Stimulated activated CD8-positive, alpha-beta memory T cell treated with anti-CD3 and anti-CD28 coated beads, Interleukin-12 subunit alpha, Interleukin-12 subunit beta, amount 100 ng/mL, for 1 hour (primary cell): ENCODE results near the gene PRPF39.
A peak's percentile ranks its signal among the peaks of the same experiment; 100 is the strongest.
"Not testable (repeated sequence)": the region's sequence is repeated elsewhere in the genome, so short reads cannot be mapped to it uniquely, and the experiment has no call there.

ENCODE experiments used
- DNase-seq: peaks from one replicate; pipeline ENCODE4 v3.0.0-alpha.2; 2020; ENCODE audit warnings: low read depth

The PRPF39 gene

DNA sequence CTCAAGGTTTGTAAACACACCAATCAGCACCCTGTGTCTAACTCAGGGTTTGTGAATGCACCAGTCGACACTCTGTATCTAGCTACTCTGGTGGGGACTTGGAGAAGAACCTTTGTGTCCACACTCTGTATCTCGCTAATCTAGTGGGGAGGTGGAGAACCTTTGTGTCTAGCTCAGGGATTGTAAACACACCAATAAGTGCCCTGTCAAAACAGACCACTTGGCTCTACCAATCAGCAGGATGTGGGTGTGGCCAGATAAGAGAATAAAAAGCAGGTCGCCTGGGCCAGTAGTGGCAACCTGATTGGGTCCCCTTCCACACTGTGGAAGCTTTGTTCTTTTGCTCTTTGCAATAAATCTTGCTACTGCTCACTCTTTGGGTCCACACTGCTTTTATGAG is 2.8 kb upstream of the PRPF39 start:
- not testable (repeated sequence) for DNase-seq

DNA sequence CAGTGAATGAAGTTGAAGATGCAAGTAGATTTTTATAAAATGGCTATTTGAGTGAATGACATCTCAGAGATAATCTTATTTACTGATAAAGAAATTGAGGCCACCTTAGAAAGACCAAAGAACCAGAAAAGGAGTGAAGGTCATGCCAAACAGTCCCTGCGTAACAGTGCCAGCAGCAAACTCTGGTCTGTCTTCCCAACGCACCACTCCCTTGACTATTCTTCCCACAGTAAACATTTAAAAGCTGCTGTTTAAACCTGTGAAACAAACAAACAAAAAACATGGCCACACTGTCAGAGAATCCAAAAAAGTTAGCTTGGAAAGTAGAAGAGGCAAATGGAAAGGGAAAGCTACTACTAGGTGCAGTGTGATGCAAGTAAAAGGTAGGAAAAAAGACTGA is 1.5 kb upstream of the PRPF39 start:
- DNase-seq = no peak

DNA sequence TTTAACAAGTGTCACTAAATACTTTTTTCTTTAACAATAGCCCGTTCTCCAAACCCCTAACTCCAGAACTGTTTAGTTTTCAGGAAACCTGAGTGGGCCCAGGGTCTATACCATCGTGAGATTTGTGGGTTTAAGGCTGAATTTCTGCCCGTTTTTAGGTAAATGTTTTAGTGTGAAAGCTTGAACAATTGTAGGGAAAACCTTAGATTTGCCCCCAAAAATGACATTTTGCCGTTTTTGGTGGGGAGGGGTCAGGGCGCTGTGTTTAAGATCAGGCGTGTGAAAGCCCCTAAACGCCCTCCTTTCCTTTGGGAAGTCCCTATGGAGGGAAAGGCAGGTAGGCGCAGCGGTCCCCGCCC is 320 bp upstream of the PRPF39 start:
- no peak for DNase-seq

DNA sequence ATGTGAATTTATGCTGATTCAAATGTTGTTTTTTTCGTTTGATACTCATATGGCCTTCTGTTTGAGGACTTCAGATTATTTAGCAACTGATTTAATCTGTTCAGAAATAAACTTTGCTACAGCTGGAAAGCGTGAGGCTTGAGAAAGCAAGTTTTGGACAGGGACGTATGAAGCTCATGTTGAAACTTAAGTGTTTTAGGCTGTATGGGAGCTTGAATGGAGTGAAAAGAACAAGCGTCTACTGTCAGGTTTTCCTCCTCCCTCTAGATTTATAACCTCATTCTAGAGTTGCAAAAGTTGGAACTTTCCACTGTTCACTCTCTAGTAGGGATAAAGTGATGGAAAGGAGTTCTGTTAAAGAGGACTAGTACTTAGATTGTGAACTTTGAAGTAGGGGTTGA is 1.0 kb downstream of the PRPF39 start:
- no peak for DNase-seq

DNA sequence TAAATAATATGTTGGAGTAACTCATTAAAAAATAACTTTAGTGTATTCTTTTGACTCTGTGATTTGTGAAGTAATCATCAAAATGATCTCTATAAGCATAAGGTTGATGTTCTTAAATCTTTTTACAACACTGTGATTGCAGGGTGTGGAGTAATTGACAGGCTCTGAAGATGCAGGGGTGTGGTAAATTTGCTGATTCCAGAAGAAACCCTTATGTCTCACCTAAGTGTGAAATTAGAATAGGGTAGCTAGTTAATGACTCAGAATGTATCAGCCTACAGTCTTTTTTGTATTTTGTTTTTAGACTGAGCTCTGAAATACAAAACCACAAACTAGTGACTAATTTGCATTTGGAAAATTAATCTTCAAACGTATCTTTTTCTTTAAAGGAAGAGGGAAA is 5.9 kb downstream of the PRPF39 start:
- no peak for DNase-seq

DNA sequence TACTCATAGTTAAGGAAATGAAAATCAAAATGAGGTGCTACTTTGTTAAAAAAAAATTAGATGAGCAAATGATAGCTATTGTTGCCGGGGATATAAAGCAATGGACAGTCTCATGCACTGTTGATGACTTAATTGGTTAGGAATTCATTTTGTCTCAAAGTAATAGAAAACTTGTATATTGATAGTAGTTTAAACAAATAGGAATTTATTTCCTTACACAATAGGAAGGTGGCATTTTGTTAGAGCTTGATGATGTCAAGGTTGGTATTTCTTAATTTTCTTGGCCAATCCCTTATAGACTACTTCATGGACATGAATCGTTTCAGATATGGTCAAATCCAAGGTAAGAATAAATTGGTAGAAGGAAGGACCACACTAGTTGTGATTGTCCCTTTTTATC is 7.8 kb downstream of the PRPF39 start:
- no peak for DNase-seq

DNA sequence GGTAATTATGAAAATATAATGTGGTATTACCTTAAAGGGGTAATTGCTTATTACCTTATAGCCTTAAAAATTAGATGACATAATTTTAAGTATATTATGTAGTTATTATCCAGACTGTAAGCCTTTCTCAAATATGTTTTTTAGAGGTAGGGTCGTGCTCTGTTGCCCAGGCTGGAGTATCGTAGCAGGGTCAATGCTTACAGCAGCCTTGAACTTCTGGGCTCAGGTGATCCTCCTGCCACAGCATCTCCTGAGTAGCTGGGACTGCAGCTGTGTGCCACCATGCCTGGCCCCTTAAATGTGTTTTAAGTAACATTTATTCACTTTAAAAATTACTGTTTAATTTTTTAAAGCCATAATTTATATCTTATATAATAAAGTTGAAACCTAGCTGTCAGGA is 10.4 kb downstream of the PRPF39 start:
- DNase-seq = no peak

DNA sequence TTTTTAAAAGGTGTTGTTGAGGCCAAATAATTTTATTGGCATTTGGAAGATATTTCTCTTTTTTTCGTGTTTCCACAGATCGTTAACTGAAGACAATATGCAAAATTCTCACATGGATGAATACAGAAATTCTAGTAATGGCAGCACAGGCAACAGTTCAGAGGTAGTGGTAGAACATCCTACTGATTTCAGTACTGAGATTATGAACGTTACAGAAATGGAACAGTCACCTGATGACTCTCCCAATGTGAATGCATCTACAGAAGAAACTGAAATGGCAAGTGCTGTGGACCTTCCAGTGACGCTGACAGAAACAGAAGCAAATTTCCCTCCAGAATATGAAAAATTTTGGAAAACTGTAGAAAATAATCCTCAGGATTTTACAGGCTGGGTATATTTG is 11.2 kb downstream of the PRPF39 start:
- DNase-seq = no peak

DNA sequence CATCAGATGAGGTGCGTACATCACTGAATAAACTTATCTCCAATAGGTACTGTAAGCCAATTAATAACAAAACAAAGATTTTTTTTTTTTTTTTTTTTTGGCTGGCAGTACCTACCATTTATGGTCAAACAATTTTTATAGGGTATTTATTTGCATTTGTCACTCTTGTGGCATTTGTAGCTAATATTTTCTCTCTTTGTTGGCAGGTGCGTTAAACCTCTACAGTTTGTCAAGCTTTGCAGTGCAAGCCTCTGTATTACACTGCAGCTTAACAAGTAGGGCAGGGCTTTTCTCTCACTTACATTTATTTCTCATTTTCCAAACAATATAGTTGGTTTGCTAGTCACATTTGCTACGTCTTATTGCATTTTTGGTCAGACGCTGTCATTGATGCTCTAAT is 12.3 kb downstream of the PRPF39 start:
- no peak for DNase-seq

DNA sequence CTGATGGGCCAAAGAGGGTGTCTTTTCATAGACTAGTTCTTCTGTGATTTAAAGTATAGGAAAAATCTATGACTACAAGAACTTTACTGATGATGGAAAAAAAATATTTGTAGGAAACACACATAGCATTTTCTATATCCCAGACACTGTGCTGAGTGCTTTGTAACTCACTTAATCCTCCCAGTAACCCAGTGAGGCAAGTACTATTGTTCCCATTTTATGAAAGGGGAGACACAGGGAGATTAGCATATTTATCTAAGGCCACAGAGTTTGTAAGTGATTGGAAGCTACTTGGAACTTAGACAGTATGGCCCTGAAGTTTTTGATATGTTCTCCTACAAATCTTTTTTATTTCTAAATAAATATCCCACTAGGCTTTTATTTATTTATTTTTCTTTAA is 19.9 kb downstream of the PRPF39 start:
- DNase-seq = no peak

DNA sequence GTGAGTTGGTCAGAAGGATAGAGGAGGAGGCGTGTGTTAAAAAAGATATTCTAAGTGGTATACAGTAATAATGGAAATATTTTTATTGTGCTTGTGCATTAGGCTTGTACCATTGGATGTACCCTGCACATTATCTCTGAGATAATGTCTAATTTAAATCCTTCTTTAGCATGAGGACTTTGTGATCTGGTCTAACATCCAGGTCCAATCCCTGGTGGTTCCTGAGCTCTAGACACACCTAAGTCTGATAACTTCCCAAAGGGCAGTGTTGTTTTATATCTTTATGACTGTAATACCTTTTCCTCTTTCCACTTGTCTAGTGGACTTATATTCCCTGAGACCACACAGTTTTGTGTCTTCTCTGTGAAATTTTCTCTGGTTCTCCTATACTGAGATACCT is 20.6 kb downstream of the PRPF39 start:
- DNase-seq = no peak

DNA sequence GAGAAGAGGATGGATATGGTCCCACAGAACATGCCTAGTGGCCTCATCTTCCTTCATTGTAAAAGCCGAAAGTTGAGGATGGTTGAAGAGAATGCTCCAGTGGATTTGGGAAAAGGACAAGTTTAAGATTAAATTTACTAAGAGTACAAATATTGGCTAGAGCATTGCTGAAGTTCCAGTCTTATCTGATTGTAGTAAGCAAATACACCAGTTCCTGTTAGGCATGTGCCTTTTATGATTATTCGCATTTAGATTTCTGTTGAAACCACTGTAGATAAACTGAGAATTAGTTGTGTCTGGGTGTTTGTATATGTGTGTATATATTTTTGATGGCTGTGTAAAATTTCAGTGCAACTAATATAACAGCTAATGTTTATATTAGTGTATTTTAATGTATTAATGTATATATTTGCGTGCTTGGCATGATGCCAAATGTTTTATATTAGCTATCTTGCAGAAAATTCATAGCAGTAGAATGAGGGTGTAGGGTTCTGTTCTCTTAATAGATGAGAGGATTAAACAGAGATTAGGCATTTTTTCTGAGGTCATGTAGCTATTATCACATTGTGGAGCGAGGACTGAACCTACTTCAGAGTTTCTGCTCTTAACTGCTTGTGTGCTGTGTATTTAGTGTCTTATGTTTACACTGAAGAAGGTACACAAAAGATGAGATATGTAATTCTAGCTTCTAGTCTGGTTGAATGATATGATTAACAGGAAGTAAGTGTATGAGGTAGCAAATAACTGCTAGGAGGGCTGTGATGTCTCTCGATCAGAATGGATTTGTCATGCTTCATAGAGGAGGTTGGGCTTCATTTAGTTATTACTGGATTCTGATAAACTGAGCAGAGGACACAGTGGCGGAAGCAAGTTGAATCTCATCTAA is 29.2 kb downstream of the PRPF39 start:
- no peak for DNase-seq

DNA sequence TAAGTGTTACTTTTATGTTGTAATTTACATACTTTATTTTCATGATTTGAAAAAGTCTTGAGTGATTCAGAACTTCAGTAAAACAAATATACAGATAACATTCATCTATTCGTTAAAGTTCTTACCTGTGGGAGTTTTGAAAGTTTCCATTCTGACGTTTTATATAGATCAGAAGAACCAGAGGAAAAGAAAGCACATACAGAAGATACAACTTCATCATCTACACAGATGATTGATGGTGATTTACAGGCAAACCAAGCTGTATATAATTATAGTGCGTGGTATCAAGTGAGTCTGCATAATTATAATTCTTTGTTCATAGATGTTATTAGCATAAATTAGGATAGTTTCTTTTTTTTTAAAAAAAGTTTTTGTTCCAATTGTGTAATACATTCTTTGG is 30.4 kb downstream of the PRPF39 start:
- DNase-seq = no peak

DNA sequence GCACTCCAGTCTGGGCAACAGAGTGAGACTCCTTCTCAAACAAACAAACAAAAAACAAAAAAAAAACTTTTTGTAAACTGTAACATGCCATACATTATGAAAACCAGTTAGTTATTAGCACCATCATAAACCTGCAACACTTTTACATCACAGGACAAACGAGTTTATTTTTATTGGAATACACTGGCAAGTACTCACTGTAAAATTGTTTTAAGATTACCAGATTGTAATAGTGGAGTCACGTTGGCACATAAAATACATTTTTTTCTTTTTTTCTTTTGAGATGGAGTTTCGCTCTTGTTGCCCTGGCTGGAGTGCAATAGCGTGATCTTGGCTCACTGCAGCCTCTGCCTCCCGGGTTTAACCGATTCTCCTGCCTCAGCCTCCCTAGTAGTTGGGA is 34.7 kb downstream of the PRPF39 start:
- DNase-seq = no peak

DNA sequence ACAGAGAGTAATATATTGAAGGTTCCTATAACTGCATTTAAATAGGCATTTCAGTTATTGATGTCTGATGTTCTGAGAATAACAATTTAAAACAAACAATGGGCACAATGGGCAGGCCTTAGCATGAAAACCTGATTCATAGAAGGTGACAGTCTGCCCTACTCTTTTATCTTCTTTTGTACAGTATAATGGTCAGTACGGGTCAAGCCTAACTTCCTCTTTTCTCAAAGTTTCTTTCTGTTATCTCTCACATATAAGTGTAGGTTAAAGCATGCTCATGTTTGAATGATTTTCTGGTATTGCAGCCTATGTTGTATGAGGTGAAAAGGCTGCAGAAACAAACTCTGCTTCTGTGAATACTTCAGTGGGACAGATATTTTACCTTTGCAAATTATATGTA is 36.2 kb downstream of the PRPF39 start:
- DNase-seq = no peak

DNA sequence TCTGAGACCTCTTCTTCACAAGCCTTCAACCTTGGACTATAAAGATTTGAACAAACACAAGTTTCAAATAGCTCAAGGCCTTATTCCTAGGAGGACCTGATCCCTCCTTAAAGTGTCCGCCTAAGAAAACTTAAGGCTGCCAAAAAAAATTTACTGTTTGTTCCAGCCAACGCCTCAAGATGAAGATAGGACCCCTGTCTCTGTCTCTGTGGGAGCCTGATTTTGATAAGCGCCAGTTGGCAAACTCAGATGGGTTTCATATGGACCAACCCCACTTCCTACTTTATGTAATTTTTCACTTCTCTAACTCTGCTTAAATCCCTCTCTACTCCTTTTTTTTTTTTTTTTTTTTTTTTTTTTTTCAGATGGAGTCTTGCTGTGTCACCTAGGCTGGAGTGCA is 39.4 kb downstream of the PRPF39 start:
- no peak for DNase-seq

DNA sequence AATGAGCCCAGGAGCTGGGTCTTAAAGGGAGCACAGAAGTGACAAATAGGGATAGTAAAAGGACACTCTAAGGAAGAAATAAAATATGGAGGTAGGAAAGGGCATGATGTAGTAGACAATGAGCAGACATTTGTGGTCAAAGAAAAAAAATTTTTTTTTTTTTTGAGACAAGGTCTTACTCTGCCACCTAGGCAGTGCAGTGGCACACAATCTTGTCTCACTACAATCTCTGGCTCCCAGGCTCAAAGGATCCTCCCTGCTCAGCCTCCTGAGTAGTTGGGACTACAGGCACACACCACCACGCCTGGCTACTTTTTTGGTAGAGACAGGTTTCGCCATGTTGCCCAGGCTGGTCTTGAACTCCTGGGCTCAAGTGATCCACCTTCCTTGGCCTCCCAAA is 41.8 kb downstream of the PRPF39 start:
- DNase-seq = no peak

DNA sequence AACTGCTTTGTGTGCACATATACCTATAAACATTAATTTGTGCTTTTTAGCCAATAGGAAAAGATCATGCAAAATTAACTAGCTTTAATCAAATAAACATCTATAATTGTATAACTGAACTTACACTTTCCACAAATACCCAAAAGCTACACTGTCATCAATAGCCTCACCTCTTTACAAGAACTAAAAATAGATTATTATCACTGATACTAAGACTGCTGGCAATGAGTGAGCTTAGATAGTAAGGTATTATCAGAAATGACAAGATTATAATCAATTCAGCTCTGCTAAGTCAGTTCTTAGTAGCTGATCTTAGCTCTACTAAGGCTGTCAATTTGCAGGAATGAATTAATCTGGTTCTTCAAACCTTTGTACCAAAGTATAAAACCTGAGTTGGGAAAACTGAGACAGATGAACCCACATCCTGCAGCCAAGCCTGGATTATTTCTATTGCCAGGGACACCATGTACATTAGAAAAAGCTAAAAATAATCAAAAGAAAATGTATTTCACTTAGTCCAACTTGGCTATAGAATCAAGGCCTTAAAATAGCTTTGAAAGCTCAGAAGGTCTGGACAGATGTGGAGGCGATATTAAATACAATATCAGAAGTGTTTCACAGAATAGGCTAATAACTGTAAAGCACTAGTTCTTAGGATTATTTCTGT is 45.2 kb downstream of the PRPF39 start:
- no peak for DNase-seq

DNA sequence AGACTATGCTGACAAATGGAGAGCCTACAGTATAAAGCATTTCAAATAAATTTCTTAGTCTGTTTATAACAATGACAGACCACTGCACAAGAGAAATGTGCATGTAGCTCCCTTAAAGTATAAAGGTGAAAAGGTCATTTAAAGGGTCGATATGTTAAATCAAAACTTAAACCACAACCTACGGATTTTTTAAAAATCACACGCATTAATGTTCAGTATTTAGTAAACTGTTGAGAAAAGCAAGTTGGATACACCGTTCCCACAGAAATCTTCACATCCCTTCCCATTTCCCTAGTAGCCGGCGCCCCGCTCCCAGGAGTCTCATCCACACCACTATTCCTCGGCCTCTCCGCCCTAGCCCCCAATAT is 49.8 kb downstream of the PRPF39 start:
- DNase-seq = no peak

DNA sequence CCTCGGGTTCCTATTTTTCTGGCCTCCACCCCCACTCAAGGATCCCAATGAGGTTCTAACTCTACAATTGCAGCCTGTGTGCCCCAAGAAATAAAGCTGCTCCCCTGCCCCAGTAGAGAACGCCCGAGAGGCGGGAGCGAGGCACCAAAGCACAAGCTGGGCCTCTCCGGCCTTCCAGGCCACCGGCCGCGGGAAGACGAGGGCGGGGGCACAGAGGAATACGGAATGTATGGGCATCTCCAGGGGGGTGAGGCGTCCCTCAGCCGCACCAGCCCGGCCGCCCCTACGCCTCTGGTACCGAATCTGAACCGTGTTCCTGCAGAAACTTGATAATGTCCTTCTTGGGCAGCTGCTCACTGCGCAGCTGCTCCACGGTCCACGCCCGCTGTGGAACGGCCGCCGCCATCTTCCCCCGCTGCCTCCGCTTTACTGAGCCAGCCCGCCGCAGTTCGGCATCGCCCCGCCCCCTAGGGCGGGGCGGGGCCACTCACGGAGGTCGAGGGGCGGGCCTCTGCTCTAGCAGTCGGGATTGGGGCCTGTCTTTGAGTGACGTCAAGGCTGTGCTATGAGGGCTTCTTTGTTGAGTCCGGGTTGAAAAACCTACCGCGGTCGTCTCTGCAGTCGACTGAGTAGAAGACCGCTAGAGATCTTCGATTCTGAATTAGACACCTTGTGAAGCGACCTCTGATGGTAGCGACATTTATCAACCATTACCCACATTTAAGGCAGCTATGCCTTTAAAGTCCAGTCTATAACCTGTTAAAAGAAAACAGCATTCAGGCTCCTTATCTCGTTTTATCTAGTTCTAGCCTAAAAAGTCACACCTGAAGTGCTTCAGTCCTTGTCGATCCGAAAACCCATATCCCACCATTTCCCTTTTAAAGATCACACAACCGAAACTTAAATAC is 50.4 kb downstream of the PRPF39 start, which contains the start of gene FKBP3:
Gene FKBP3 (minus strand): TSS at position 431 of the 908 bp plus-strand sequence. CDS start 25 bp downstream, at position 406.
- DNase-seq = peak; percentile 91

DNA sequence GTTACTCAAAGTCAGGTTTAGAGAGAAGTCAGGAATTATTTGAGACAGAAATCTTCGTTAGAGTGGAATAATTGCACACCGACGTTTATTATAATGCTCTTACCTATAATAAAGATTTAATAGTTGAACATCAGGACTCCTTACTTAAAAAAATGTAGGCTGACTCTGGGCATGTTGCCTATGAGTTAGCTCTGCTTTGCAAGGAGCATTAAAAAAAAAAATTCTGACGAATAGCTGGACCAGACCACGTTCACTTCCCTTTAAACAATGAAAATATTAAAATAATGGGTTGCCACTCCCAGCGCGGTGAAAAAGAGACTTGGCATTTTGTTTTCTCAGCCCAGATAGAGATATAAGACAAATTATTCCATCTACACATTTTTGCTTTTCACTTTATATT is 51.2 kb downstream of the PRPF39 start:
- no peak for DNase-seq

DNA sequence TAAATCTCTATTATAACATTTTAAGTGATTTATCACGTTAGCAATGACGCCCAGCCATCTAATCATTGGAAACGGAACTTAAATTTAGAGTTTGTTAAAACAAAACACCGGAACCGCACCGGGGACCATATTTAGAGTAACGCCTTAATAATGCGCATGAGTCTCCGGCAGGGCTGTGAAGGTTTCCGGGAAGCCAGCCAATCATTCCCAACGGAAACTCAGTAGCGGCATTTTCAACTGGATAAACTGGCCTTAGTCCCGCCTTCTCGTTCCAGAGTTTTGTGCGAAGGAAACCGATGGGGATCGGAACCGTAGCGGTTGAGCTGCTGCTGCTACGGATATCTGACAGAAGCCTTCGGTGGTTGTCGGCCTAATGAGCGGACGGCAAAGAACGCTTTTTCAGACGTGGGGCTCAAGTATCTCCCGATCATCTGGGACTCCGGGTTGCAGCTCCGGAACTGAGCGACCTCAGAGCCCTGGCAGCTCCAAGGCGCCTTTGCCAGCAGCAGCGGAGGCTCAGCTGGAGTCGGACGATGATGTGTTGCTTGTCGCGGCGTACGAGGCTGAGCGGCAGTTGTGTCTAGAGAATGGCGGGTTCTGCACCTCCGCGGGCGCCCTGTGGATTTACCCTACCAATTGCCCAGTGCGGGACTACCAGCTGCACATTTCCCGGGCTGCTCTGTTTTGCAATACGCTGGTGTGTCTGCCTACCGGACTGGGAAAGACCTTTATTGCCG is 51.9 kb downstream of the PRPF39 start, which contains the start of gene FANCM:
Gene FANCM (plus strand): TSS at position 272 of the 737 bp plus-strand sequence. CDS start 102 bp downstream, at position 374.
- peak; percentile 80 for DNase-seq
